SKM-1 treated with dmso at 0.1 percent for 144 hours (cell line): ENCODE results near the gene EFNB3.
A peak's percentile ranks its signal among the peaks of the same experiment; 100 is the strongest.

Source experiments
- DNase-seq: peaks from one replicate; lab custom pipeline; 2025; ENCODE audit not compliant: unreplicated experiment; lab: John Stamatoyannopoulos, UW

The EFNB3 gene

DNA sequence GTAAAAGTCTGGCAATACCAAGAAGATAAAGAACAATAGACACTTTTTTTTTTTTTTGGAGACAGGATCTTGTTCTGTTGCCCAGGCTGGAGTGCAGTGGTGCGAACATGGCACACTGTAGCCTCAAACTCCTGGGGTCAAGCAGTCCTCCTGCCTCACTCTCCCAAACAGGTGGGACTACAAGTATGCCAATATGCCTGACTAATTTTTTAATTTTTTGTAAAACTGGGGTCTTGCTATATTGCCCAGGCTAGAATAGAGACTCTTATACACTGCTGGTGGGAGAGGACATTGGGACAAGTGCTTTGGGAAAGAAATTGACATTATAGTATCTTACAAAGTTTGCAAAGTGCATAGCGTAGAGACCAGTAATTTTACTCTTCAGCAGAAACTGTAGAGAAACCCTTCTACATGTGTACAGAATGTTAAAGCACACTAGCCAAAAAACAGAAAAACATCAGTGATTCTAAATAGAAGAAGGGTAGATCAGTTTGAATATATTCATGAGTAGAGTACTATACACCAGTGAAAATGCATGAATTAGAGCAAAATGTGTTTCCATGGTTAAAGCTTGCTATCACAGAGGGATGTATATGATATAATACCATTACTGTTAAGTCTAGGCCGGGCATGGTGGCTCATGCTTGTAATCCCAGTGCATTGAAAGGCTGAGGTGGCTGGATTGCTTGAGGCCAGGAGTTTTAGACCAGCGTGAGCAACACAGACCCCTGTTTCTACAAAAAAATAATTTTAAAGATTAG is 7.0 kb upstream of the EFNB3 start:
- DNase-seq: no peak

DNA sequence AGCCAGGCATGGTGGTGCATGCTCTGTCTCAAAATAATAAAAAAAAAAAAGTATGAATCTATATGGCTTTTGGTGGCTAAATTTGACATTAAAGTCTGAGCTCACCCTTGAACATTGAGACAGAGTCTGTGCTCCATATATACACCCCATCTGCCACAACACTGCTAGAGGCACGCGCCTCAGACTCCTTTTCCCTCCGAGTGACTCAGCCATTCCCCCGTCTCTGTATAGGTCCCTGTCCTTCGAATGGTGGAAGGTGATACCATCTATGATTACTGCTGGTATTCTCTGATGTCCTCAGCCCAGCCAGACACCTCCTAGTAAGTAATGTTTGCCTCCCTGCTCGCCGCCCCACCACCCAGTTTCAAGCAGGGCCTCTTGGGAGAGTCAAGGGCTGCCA is 4.5 kb upstream of the EFNB3 start:
- DNase-seq: no peak

DNA sequence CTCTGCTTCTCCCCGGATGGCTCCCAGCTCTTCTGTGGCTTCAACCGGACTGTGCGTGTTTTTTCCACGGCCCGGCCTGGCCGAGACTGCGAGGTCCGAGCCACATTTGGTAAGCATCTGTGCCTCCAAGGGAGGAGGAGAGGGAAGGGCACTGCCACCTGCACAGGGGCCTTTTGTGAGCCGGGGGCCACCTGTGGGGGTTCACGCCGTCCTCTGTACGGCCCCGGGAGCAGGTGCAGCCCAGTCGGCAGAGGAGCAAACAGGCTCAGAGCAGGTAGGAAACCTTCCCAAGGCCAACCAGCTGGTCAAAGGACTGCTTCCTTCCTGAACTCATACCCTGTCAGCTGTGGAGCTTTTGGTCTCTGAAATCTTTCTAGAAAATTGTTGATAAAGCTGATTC is 3.3 kb upstream of the EFNB3 start:
- no peak for DNase-seq

DNA sequence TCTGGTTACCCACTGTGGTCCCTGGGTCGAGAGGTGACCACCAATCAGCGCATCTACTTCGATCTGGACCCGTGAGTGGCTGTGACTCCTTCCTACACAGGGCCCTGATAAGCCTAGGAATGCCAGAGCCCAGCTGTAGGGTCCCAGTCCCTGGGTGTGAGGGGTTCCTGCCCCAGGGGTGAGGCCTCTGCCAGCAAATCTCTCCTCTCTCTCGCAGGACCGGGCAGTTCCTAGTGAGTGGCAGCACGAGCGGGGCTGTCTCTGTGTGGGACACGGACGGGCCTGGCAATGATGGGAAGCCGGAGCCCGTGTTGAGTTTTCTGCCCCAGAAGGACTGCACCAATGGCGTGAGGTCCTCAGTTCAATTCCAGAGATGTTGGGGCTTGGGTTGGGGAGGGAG is 2.2 kb upstream of the EFNB3 start:
- no peak for DNase-seq

- DNase-seq: no peak
These were observed 1.2 kb upstream of the EFNB3 start for GRCh38 chr17:7703584-7704479.

DNA sequence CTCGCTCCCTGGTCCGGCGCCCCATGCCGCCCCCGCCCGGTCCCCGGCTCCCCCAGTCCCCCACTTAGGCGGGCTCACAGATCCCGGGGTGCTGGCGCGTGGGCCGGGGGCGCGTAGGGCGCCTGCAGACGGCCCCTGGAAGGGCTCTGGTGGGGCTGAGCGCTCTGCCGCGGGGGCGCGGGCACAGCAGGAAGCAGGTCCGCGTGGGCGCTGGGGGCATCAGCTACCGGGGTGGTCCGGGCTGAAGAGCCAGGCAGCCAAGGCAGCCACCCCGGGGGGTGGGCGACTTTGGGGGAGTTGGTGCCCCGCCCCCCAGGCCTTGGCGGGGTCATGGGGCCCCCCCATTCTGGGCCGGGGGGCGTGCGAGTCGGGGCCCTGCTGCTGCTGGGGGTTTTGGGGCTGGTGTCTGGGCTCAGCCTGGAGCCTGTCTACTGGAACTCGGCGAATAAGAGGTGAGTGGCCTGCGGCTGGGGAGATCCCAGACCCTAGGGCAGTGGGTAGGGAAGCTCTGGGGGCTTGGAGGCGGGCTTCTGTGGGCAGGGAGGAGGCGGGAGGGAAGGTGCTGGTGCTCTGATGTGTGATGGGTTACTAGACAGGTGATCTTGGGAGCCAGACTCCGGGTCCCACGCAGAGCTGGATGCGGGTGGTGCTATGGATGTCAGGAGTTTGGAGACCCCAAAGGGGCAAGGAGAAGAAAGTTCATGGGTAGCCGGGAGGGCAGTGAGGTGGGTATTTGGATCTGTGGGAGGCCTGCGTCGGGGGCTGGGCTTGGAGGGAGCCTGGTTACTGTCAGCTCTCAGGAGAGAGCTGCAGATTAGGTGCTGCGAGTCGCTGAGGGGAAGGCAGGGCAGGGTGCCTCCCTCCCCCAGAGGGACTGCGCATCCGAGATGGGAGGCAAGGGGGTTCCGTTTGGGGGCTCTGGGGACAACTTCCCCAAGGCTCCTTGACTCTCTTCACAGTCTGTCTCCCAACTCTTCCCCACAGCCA is 560 bp downstream of the EFNB3 start:
- DNase-seq: no peak

GRCh38 chr17:7706631-7707354 is 1.8 kb downstream of the EFNB3 start:
- DNase-seq: no peak

DNA sequence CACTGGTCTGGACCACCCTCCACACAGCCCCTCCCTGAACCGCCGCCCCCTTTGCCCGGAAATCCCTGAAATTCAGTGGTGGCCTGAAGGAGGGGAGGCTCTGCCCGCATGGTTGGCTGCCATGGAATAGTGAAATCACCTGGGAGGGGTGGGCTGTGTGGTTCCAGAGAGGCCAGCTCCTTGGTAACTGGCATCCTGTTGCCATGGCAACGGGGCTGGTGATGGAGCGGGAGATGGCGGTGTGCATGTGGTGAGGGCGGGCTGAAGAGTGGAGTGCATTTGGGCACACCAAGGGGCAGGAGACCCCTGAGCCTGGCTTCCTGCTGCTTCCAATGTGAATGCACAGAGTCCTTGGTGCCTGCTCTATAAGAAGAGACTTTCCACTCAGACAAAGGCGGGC is 2.4 kb downstream of the EFNB3 start:
- DNase-seq: no peak

GRCh38 chr17:7707858-7708750 is 3.1 kb downstream of the EFNB3 start:
- no peak for DNase-seq

- DNase-seq: no peak
These were observed 4.0 kb downstream of the EFNB3 start for GRCh38 chr17:7709031-7709430.

GRCh38 chr17:7710301-7710700 is 5.3 kb downstream of the EFNB3 start:
- DNase-seq: no peak

DNA sequence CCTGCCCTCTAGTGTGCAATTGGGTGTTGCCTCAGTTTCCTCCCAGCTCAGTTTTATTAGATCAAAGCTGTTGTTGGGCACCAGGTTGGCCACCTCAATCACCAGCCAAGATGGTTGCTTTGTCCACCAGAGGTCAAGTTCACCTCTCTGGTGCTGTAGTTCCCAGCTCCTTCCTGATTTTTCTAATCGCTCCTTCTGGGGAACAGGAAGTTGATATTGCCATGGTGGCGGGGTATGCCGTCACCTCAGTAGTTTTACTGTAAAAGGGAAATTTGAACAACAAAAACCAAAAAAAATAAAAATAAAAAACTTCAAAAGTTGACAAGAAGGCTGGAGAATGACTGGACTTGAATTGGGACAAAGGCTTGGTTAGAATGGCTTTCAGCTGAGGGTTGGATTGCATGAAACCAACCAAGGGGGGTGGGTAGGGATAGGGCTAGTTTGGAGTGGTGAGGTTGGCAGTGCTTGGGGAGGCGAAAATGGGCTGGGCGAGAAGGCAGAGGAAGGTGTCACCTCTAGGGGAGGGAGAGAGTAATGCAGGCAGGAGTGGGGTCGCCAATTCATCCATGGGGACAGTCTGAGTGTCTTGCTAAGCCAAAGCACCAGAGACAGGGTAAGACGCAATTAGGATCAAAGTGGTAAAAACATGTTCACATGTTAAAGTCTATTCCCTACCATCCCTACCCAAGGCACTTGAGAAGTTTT is 6.2 kb downstream of the EFNB3 start:
- peak; percentile 16 for DNase-seq

DNA sequence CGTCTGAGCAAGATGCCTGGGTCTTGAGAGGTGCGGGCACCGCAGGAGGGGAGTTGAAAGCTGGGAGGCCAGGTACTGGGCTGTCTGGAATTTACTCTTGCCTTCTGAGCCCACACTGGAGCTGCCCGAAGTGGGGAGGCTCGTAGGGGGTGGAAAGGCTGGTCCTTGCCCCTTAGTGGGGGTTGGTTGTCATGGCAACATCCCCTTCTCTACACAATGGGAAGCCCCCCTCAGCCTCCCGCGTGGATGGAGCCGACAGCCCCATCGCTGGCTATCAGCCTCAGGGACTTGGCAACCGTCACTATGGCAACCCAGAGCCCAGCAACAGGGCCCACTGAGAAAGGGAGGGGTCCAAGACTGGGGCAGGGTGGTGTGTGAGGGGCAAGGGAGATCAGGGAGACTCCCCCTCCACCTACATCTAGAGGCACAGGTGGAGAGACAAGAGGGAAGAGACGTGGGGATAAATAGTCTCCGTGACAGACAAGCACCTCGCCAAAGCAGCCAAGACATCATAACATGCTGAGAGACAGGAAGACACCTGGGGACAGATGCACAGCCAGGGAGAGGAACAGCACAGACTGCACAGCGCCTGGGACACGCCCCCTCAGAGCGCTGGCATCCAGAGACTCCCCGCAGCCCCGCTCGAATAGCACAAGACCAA is 7.2 kb downstream of the EFNB3 start:
- no peak for DNase-seq

DNA sequence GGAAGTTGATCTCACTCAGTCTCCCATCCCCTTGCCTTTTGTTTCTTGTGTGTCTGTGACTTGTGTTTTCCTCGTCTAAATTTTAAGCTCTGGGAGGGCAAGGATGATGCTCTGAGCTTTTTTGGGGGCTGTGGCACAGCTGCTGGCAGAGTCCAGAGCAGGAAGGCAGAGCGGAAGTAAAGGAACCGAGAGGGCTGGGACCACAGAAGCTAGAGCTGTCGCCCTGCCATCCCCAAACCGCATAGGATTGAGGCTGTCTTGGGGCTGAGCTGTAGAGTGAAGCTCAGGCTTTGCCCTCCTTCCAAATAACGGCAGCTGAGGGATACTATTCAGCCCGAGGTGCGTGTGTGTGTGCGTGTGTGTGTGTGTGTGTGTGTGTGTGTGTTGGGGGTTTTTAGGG is 8.8 kb downstream of the EFNB3 start:
- no peak for DNase-seq

GRCh38 chr17:7714721-7715594 is 10.0 kb downstream of the EFNB3 start:
- DNase-seq: no peak

DNA sequence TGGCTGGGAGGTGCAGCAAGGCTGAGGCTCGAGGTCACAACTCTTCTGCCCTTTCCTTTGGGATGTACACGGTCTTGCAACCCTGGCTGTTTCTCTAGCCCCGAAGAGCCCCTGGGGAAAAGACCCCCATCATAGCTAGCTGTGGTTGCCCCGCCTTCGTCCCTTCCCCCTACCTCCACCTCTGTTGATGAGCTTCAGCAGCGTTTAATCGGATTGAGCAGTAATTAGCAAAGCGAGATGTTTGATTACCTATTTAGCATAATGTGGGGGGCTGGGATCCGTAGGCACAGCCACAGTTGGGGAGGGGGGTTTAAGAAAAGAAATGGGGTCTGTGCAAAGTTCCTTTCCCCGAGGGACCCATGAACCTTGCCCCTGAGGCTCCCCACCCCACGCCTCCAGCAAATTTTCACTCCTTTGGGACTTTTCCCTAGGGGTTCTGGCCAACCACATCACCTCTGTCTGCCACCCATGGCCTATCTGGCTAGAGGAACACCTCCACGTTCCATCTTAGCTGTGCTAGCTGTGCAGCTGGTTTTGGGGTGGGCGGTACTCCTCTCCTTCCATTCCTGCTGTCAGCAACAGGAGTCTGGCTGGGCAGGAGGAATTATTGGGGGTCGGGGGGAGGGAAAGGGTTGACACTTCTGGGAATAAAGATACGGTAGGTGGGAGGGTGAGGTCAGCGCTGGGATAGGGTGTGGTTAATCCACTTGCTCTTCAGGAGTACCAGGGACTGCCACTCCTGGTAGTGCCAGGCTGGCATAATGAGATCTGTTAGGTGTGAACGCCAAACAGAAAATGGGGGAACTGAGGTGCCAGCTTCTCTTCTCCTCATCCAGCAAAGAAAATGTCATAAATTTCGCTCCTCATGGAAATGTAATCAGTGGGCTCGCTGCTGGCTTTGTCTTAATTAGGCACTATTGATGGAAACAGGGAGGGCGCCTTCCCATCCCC is 11.2 kb downstream of the EFNB3 start:
- DNase-seq: no peak
